BJ (cell line): Measurements from ENCODE around the gene PROC. TPM values are rescaled to one million over a fixed set of nuclear protein-coding genes. Genes with fewer than 3 reads are reported as not detected.

ENCODE experiments used
- CTCF ChIA-PET: fragments of 350-600 bp; formaldehyde crosslinking; extraction: SDS; loops from one replicate; lab custom pipeline; 2021; ENCODE audit warnings: antibody characterized with exemption, inconsistent platforms; lab: Yijun Ruan, JAX
- POLR2A ChIA-PET: fragments of 300-600 bp; sonication (Branson Sonifier 250); formaldehyde crosslinking; extraction: SDS; loops from one replicate; lab custom pipeline; 2021; ENCODE audit warnings: antibody characterized with exemption; lab: Charles Lee
- DNase-seq: peaks from one replicate; pipeline ENCODE4 v3.0.0-alpha.2; 2011; ENCODE audit warnings: low read depth
- H3K27me3 ChIP-seq: 2 replicates; pipeline ENCODE4 v1.6.0; 2011; ENCODE audit warnings: low read length; ENCODE audit not compliant: control insufficient read depth, insufficient read depth
- H3K36me3 ChIP-seq: 2 replicates; pipeline ENCODE4 v1.5.1; 2011; ENCODE audit warnings: low read length; ENCODE audit not compliant: control insufficient read depth, insufficient read depth
- H3K4me3 ChIP-seq: 2 replicates; pipeline ENCODE4 v1.5.1; 2011; ENCODE audit warnings: low read depth, mild to moderate bottlenecking, control low read depth, low read length
- CTCF ChIP-seq: IDR thresholded peaks from 2 replicates; pipeline ENCODE4 v1.5.1; 2011; ENCODE audit warnings: low read depth, mild to moderate bottlenecking, control low read depth, inconsistent platforms, low read length, moderate library complexity; ENCODE audit not compliant: insufficient read depth
- polyA plus RNA-seq: library from polyadenylated mRNA; depleted of rRNA; stranded (reverse); fragments of >200 nt; gene quantifications from 2 replicates; pipeline ENCODE4 v1.2.3, GENCODE V29; 2011

Gene PROC
- polyA plus RNA-seq, 1 experiment: 0.11 TPM

GRCh38 chr2:127428815-127429109 is 10.5 kb downstream of the PROC start:
- ChIA-PET POLR2A (no interaction called here), CTCF (interaction anchor here (0.7 kb wide), 1 partner anchor 51 kb away, joined by 3 read pairs; no protein-coding TSS in a partner anchor)
- Histone ChIP-seq H3K4me3 (no peak overlapping the region), H3K36me3 (no peaks in the 10 kb centered on the region), H3K27me3 (no peaks in the 10 kb centered on the region)
- no peak for DNase-seq
- no peak for TF ChIP-seq CTCF

GRCh38 chr2:127429291-127429690 is 11.1 kb downstream of the PROC start:
- no peak for TF ChIP-seq CTCF
- no peaks in the 10 kb centered on the region for H3K36me3 ChIP-seq
- no peaks in the 10 kb centered on the region for H3K27me3 ChIP-seq
- POLR2A ChIA-PET: no interaction called here
- DNase-seq: no peak
- CTCF ChIA-PET: no interaction called here
- no peak overlapping the region for H3K4me3 ChIP-seq

- DNase-seq: no peak
- no peaks in the 10 kb centered on the region for H3K27me3 ChIP-seq
- ChIA-PET POLR2A (no interaction called here), CTCF (interaction anchor here (1.2 kb wide), 1 partner anchor 10 kb away, joined by 3 read pairs; no protein-coding TSS in a partner anchor)
- TF ChIP-seq CTCF: no peak
- H3K36me3 ChIP-seq: no peaks in the 10 kb centered on the region
- H3K4me3 ChIP-seq: no peak overlapping the region
Observed at GRCh38 chr2:127429844-127430425, 11.7 kb downstream of the PROC start.

- Histone ChIP-seq H3K27me3 (no peaks in the 10 kb centered on the region; the same call in 1 of the 2 replicates), H3K36me3 (no peaks in the 10 kb centered on the region), H3K4me3 (no peak overlapping the region)
- ChIA-PET CTCF (interaction anchor here (0.9 kb wide), 1 partner anchor 48 kb away, joined by 3 read pairs; no protein-coding TSS in a partner anchor), POLR2A (no interaction called here)
- no peak for DNase-seq
- TF ChIP-seq CTCF: no peak
Observed at GRCh38 chr2:127431408-127432023, 13.3 kb downstream of the PROC start.

GRCh38 chr2:127434515-127434914 is 16.3 kb downstream of the PROC start:
- TF ChIP-seq CTCF: no peak

More at GRCh38 chr2:127434515-127434914, 16.3 kb downstream of the PROC start:
- no peak for DNase-seq
- POLR2A ChIA-PET: no interaction called here
- CTCF ChIA-PET: interaction anchor here (0.6 to 2.2 kb wide), 3 partner anchors 10 to 295 kb away, joined by 3 to 8 read pairs (median 3); no protein-coding TSS in a partner anchor
- H3K4me3 ChIP-seq: no peak overlapping the region
- no peaks in the 10 kb centered on the region for H3K36me3 ChIP-seq
- no peaks in the 10 kb centered on the region; the same call in 1 of the 2 replicates for H3K27me3 ChIP-seq
